ENCODE results near the gene FBXL4. TPM values are rescaled to one million over a fixed set of nuclear protein-coding genes. Genes with fewer than 3 reads are reported as not detected.

FBXL4 gene
- polyA plus RNA-seq, 1 donor from 2014 or later = 9.7 TPM

DNA sequence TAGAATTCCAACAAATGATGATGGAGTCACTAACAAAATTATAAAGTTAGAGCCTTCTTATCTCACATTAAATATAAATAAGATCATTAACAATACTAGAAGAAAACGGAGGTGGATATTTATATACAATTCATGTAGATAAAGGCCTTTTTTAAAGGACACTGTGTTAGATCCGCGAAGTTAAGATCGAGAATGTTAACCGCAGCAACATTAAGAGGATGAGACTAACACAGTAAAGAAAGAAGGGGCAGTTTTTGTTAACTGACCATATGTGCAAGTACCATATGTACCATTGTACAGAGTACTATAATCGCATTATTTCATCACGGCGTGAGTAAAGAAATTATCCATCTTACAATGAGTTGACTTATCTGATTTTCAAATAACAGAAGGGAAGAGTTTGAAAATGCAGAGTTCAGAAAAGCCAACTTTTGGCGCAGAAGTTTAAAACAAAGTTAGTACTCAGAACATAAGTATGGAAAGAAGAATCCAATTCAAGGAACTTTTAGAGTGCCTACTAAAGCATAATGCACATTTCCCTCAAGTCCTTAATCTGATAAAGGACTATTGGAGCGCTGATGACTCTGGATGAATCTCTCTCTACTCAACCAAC lies 1.4 kb downstream of the FBXL4 start:
- H3K4me2 ChIP-seq (ENCODE audit: low read length) = peak overlapping the region; percentile 79
- H3K9me3 ChIP-seq (ENCODE audit: low read length) = peaks cover 8% of the 10 kb centered on the region
- H3K9me2 ChIP-seq (ENCODE audit: insufficient read depth, low read length) = no peaks in the 10 kb centered on the region
- H3K79me2 ChIP-seq (replicated peaks; ENCODE audit: insufficient read depth, low read length) = peaks cover 22% of the 10 kb centered on the region
- no peaks in the 10 kb centered on the region for H3K36me3 ChIP-seq (ENCODE audit: insufficient read depth, low read length)
- H3K27me3 ChIP-seq (ENCODE audit: insufficient read depth, low read depth, low read length) = no peaks in the 10 kb centered on the region
- no peaks in the 10 kb centered on the region for H3F3A ChIP-seq (ENCODE audit: insufficient read depth, low read length, poor library complexity, severe bottlenecking)
- TF ChIP-seq TAF1 (IDR thresholded peaks at IDR 0.05; ENCODE audit: low read depth) (no peak), RAD21 (conservative IDR thresholded peaks at IDR 0.05) (no peak), SMC3 (conservative IDR thresholded peaks at IDR 0.05; ENCODE audit: poor library complexity) (no peak), POLR2AphosphoS5 (IDR thresholded peaks at IDR 0.05) (no peak), EZH2 (IDR thresholded peaks at IDR 0.05; ENCODE audit: borderline replicate concordance, insufficient read depth, low read length, poor library complexity, severe bottlenecking) (no peak), EP300 (conservative IDR thresholded peaks at IDR 0.05; ENCODE audit: poor library complexity, severe bottlenecking) (no peak), MXI1 (conservative IDR thresholded peaks at IDR 0.05; ENCODE audit: poor library complexity, severe bottlenecking) (no peak)
- TF ChIP-seq, protein P1, sequence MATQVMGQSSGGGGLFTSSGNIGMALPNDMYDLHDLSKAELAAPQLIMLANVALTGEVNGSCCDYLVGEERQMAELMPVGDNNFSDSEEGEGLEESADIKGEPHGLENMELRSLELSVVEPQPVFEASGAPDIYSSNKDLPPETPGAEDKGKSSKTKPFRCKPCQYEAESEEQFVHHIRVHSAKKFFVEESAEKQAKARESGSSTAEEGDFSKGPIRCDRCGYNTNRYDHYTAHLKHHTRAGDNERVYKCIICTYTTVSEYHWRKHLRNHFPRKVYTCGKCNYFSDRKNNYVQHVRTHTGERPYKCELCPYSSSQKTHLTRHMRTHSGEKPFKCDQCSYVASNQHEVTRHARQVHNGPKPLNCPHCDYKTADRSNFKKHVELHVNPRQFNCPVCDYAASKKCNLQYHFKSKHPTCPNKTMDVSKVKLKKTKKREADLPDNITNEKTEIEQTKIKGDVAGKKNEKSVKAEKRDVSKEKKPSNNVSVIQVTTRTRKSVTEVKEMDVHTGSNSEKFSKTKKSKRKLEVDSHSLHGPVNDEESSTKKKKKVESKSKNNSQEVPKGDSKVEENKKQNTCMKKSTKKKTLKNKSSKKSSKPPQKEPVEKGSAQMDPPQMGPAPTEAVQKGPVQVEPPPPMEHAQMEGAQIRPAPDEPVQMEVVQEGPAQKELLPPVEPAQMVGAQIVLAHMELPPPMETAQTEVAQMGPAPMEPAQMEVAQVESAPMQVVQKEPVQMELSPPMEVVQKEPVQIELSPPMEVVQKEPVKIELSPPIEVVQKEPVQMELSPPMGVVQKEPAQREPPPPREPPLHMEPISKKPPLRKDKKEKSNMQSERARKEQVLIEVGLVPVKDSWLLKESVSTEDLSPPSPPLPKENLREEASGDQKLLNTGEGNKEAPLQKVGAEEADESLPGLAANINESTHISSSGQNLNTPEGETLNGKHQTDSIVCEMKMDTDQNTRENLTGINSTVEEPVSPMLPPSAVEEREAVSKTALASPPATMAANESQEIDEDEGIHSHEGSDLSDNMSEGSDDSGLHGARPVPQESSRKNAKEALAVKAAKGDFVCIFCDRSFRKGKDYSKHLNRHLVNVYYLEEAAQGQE (IDR thresholded peaks at IDR 0.05; ENCODE audit: borderline replicate concordance) = no peak
- TF ChIP-seq, protein P2, sequence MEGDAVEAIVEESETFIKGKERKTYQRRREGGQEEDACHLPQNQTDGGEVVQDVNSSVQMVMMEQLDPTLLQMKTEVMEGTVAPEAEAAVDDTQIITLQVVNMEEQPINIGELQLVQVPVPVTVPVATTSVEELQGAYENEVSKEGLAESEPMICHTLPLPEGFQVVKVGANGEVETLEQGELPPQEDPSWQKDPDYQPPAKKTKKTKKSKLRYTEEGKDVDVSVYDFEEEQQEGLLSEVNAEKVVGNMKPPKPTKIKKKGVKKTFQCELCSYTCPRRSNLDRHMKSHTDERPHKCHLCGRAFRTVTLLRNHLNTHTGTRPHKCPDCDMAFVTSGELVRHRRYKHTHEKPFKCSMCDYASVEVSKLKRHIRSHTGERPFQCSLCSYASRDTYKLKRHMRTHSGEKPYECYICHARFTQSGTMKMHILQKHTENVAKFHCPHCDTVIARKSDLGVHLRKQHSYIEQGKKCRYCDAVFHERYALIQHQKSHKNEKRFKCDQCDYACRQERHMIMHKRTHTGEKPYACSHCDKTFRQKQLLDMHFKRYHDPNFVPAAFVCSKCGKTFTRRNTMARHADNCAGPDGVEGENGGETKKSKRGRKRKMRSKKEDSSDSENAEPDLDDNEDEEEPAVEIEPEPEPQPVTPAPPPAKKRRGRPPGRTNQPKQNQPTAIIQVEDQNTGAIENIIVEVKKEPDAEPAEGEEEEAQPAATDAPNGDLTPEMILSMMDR (IDR thresholded peaks at IDR 0.05; ENCODE audit: poor library complexity, severe bottlenecking) = no peak
- H2AFZ ChIP-seq (ENCODE audit: low read depth, low read length) = no peak overlapping the region
- H3K9ac ChIP-seq (ENCODE audit: low read length) = peak overlapping the region; percentile 76
- H4K20me1 ChIP-seq (ENCODE audit: insufficient read depth) = no peaks in the 10 kb centered on the region
- H3K27ac ChIP-seq (ENCODE audit: low read length) = peak overlapping the region; percentile 55
- peak overlapping the region; percentile 80 for H3K4me3 ChIP-seq (ENCODE audit: low read length)

DNA sequence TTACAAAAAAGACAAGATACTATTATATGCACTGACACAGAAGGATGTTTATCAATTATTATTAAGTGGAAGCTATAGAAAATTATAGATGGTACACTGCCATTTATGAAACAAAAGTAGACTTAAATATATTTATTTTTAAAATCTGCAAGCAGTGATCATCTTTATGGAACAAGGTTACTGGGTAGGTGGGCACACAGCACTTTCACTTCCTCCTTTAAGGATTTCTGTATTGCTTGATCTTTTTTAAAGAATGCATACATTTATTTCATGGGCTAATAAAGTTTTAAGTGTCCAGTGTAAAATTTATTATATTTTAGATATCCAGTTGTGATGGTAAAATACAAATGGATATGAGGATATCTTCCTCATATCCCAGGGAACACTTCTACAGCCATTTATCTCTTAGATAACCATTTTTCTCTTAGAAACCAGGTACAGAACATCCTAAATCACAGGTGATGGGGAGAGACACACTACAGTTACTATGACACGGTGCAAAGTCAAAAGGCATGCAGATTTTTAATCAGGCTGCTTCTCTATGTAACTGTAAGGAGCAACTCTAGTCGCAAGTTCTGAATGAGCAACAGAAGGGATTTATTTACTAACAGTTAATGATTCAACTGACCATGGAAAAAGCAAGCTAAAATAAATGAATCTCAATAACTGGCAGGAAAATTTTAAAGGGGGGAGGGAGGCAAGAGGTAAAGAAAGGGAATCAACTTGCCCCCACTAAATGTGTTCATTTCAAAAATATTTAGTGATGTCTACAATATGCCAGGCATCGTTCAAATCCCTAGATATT lies 2.2 kb downstream of the FBXL4 start:
- no peak overlapping the region for H2AFZ ChIP-seq (ENCODE audit: low read depth, low read length)
- peaks cover 23% of the 10 kb centered on the region for H3K79me2 ChIP-seq (replicated peaks; ENCODE audit: insufficient read depth, low read length)
- no peaks in the 10 kb centered on the region for H3K36me3 ChIP-seq (ENCODE audit: insufficient read depth, low read length)
- no peaks in the 10 kb centered on the region for H3F3A ChIP-seq (ENCODE audit: insufficient read depth, low read length, poor library complexity, severe bottlenecking)
- H3K27me3 ChIP-seq (ENCODE audit: insufficient read depth, low read depth, low read length) = no peaks in the 10 kb centered on the region
- no peaks in the 10 kb centered on the region for H4K20me1 ChIP-seq (ENCODE audit: insufficient read depth)
- TF ChIP-seq RAD21 (conservative IDR thresholded peaks at IDR 0.05) (no peak), SMC3 (conservative IDR thresholded peaks at IDR 0.05; ENCODE audit: poor library complexity) (no peak), EZH2 (IDR thresholded peaks at IDR 0.05; ENCODE audit: borderline replicate concordance, insufficient read depth, low read length, poor library complexity, severe bottlenecking) (no peak), POLR2AphosphoS5 (IDR thresholded peaks at IDR 0.05) (no peak), TAF1 (IDR thresholded peaks at IDR 0.05; ENCODE audit: low read depth) (no peak), MXI1 (conservative IDR thresholded peaks at IDR 0.05; ENCODE audit: poor library complexity, severe bottlenecking) (no peak), EP300 (conservative IDR thresholded peaks at IDR 0.05; ENCODE audit: poor library complexity, severe bottlenecking) (no peak)
- TF ChIP-seq, protein P1 (IDR thresholded peaks at IDR 0.05; ENCODE audit: borderline replicate concordance) = no peak
- TF ChIP-seq, protein P2 (IDR thresholded peaks at IDR 0.05; ENCODE audit: poor library complexity, severe bottlenecking) = no peak
- no peak overlapping the region for H3K9ac ChIP-seq (ENCODE audit: low read length)
- peaks cover 8% of the 10 kb centered on the region for H3K9me3 ChIP-seq (ENCODE audit: low read length)
- H3K4me3 ChIP-seq (ENCODE audit: low read length) = no peak overlapping the region
- H3K4me2 ChIP-seq (ENCODE audit: low read length) = peak overlapping the region; percentile 79
- H3K27ac ChIP-seq (ENCODE audit: low read length) = no peak overlapping the region
- H3K9me2 ChIP-seq (ENCODE audit: insufficient read depth, low read length) = no peaks in the 10 kb centered on the region
